H1 (cell line): ENCODE measurements around the gene NUMB. TPM values are rescaled to one million over a fixed set of nuclear protein-coding genes. Genes with fewer than 3 reads are reported as not detected.

Experiments used
- CTCF ChIA-PET: fragments of 300-600 bp; sonication (Branson Sonifier 250); formaldehyde crosslinking; loops from one replicate; lab custom pipeline; 2021; ENCODE audit not compliant: partially characterized antibody; lab: Charles Lee
- POLR2A ChIA-PET: fragments of 300-600 bp; sonication (Branson Sonifier 250); formaldehyde crosslinking; loops from one replicate; lab custom pipeline; 2021; ENCODE audit warnings: inconsistent platforms; ENCODE audit not compliant: partially characterized antibody; lab: Charles Lee
- DNase-seq, 2 experiments: peaks; one replicate each; pipeline versions ENCODE4 v3.0.0 to v3.0.0-alpha.2; 2010 to 2022; ENCODE audit warnings: low spot score in 2 of 2, low read depth in 1 of 2, mixed read lengths in 1 of 2
- FAIRE-seq: peaks from 2 replicates; lab custom pipeline; 2011; peaks lifted over from hg19 to GRCh38; lab: Jason Lieb, UNC
- H2AFZ ChIP-seq: 2 replicates; pipeline ENCODE4 v1.8.1; 2012; ENCODE audit warnings: low read length, inconsistent platforms
- H2AK5ac ChIP-seq: 2 replicates; pipeline ENCODE4 v1.6.1; 2013; ENCODE audit warnings: low read depth, low read length
- H2BK120ac ChIP-seq: replicated peaks from 2 replicates; pipeline ENCODE3; 2013; ENCODE audit warnings: low read depth, low read length, inconsistent platforms
- H2BK12ac ChIP-seq: 2 replicates; pipeline ENCODE4 v1.6.1; 2013; ENCODE audit warnings: low read depth, low read length
- H2BK15ac ChIP-seq: 2 replicates; pipeline ENCODE4 v1.6.1; 2013; ENCODE audit warnings: low read length
- H2BK20ac ChIP-seq: 2 replicates; pipeline ENCODE4 v1.6.1; 2013; ENCODE audit warnings: low read length
- H2BK5ac ChIP-seq: 2 replicates; pipeline ENCODE4 v1.6.1; 2013; ENCODE audit warnings: low read depth, low read length
- H3K14ac ChIP-seq: 2 replicates; pipeline ENCODE4 v1.6.1; 2013; ENCODE audit warnings: inconsistent platforms; ENCODE audit not compliant: insufficient read length
- H3K18ac ChIP-seq: 2 replicates; pipeline ENCODE4 v1.6.1; 2013; ENCODE audit warnings: low read length; ENCODE audit errors: extremely low read depth
- H3K23ac ChIP-seq: 2 replicates; pipeline ENCODE4 v1.6.1; 2013; ENCODE audit warnings: inconsistent platforms; ENCODE audit not compliant: insufficient read length
- H3K23me2 ChIP-seq: 2 replicates; pipeline ENCODE4 v1.6.1; 2013; ENCODE audit warnings: low read depth, low read length
- H3K27ac ChIP-seq: 2 replicates; pipeline ENCODE4 v1.6.1; 2011; ENCODE audit warnings: low read depth, low read length, inconsistent platforms
- H3K27me3 ChIP-seq, 4 experiments: replicated peaks in 1 of 4; 1 replicate in 1 of 4; 2 replicates in 3 of 4; pipeline versions ENCODE4 v1.6.1 to v1.8.1; 2011 to 2013; ENCODE audit warnings: low read length in 3 of 4, mild to moderate bottlenecking in 3 of 4, inconsistent platforms in 2 of 4, mixed read lengths in 2 of 4, moderate library complexity in 1 of 4; ENCODE audit not compliant: control insufficient read depth in 3 of 4, insufficient read depth in 3 of 4; ENCODE audit errors: extremely low read depth in 1 of 4
- H3K36me3 ChIP-seq, 4 experiments: 2 replicates each; pipeline versions ENCODE4 v1.6.1 to v1.8.1; 2011 to 2013; ENCODE audit warnings: mild to moderate bottlenecking in 4 of 4, low read length in 3 of 4, moderate library complexity in 2 of 4, control low read depth in 1 of 4, inconsistent platforms in 1 of 4; ENCODE audit not compliant: insufficient read depth in 4 of 4, control insufficient read depth in 2 of 4
- H3K4ac ChIP-seq: replicated peaks from 2 replicates; pipeline ENCODE3; 2013; ENCODE audit warnings: low read length, low read depth, mixed read lengths, inconsistent platforms; ENCODE audit not compliant: insufficient read length
- H3K4me1 ChIP-seq, 4 experiments: replicated peaks in 1 of 4; 1 replicate in 1 of 4; 2 replicates in 3 of 4; pipeline versions ENCODE4 v1.6.1 to v1.8.1; 2011 to 2013; ENCODE audit warnings: low read length in 3 of 4, inconsistent platforms in 2 of 4, mixed read lengths in 1 of 4; ENCODE audit not compliant: insufficient read depth in 4 of 4, control insufficient read depth in 3 of 4
- H3K4me2 ChIP-seq, 2 experiments: 2 replicates each; pipeline versions ENCODE4 v1.6.1 to v1.8.1; 2011 to 2013; ENCODE audit warnings: low read depth in 2 of 2, low read length in 2 of 2, control low read depth in 1 of 2, inconsistent platforms in 1 of 2, mild to moderate bottlenecking in 1 of 2; ENCODE audit not compliant: insufficient read depth in 1 of 2
- H3K4me3 ChIP-seq, 4 experiments: fragments of 200-600, 300-600 bp in 1 of 4; sonication (generic), shearing (Covaris generic), sonication (Bioruptor Twin) in 1 of 4; 2 replicates each; pipeline versions ENCODE4 v1.5.1 to v1.8.1; 2011 to 2016; ENCODE audit warnings: low read length in 4 of 4, low read depth in 3 of 4, control low read depth in 2 of 4, inconsistent platforms in 2 of 4, mild to moderate bottlenecking in 2 of 4, mixed read lengths in 1 of 4, moderate library complexity in 1 of 4; ENCODE audit not compliant: insufficient read depth in 2 of 4; ENCODE audit errors: extremely low read depth in 1 of 4
- H3K56ac ChIP-seq: replicated peaks from 2 replicates; pipeline ENCODE3; 2013; ENCODE audit warnings: low read depth, mild to moderate bottlenecking, mixed read lengths, low read length, inconsistent platforms; ENCODE audit not compliant: insufficient read length
- H3K79me1 ChIP-seq: 2 replicates; pipeline ENCODE4 v1.6.1; 2013; ENCODE audit warnings: low read depth, low read length, control low read depth
- H3K79me2 ChIP-seq, 2 experiments: 2 replicates each; pipeline versions ENCODE4 v1.6.1 to v1.8.1; 2012 to 2013; ENCODE audit warnings: low read length in 2 of 2, mild to moderate bottlenecking in 2 of 2, inconsistent platforms in 1 of 2; ENCODE audit not compliant: insufficient read depth in 2 of 2, control insufficient read depth in 1 of 2
- H3K9ac ChIP-seq, 4 experiments: replicated peaks in 1 of 4; 1 replicate in 1 of 4; 2 replicates in 3 of 4; pipeline versions ENCODE4 v1.6.1 to v1.8.1; 2011 to 2013; ENCODE audit warnings: low read depth in 3 of 4, low read length in 3 of 4, control low read depth in 2 of 4, mild to moderate bottlenecking in 2 of 4, moderate library complexity in 2 of 4, inconsistent platforms in 1 of 4; ENCODE audit errors: extremely low read depth in 1 of 4
- H3K9me3 ChIP-seq, 2 experiments: 2 replicates each; pipeline versions ENCODE4 v1.6.1 to v1.8.1; 2012 to 2013; ENCODE audit warnings: mild to moderate bottlenecking in 2 of 2, moderate library complexity in 2 of 2, control low read depth in 1 of 2, inconsistent platforms in 1 of 2, low read depth in 1 of 2, low read length in 1 of 2, mixed read lengths in 1 of 2; ENCODE audit not compliant: insufficient read depth in 2 of 2
- H4K20me1 ChIP-seq, 2 experiments: replicated peaks in 1 of 2; 2 replicates each; pipeline versions ENCODE3 to v1.8.1; 2011 to 2013; ENCODE audit warnings: inconsistent platforms in 2 of 2, low read length in 2 of 2, mild to moderate bottlenecking in 1 of 2; ENCODE audit not compliant: insufficient read depth in 2 of 2, control insufficient read depth in 1 of 2
- H4K5ac ChIP-seq: 2 replicates; pipeline ENCODE4 v1.6.1; 2013; ENCODE audit warnings: low read length, low read depth, mixed read lengths, inconsistent platforms; ENCODE audit not compliant: insufficient read length
- H4K8ac ChIP-seq: 2 replicates; pipeline ENCODE4 v1.8.0; 2013; ENCODE audit warnings: mild to moderate bottlenecking, moderate library complexity, low read length, inconsistent platforms; ENCODE audit not compliant: insufficient read depth; ENCODE audit errors: extremely low read depth
- H4K91ac ChIP-seq: replicated peaks from 2 replicates; pipeline ENCODE3; 2013; ENCODE audit warnings: low read length, mixed read lengths, inconsistent platforms; ENCODE audit not compliant: insufficient read length
- ASH2L ChIP-seq: fragments of 200-600, 300-600 bp; sonication (generic); IDR thresholded peaks from one replicate; pipeline ENCODE4 v1.7.1; 2017; ENCODE audit warnings: low read length
- POLR2A ChIP-seq, 2 experiments: IDR thresholded peaks; 1 replicate in 1 of 2; 2 replicates in 1 of 2; pipeline ENCODE4 v1.6.1; 2011; ENCODE audit warnings: low read depth in 2 of 2, low read length in 2 of 2, mild to moderate bottlenecking in 2 of 2; ENCODE audit errors: control extremely low read depth in 1 of 2
- RXRA ChIP-seq: IDR thresholded peaks from 2 replicates; pipeline ENCODE4 v1.6.1; 2011; ENCODE audit warnings: low read depth, mild to moderate bottlenecking, low read length, moderate library complexity; ENCODE audit not compliant: insufficient read depth
- TAF7 ChIP-seq: optimal IDR thresholded peaks from 2 replicates; pipeline ENCODE3; 2011; ENCODE audit warnings: low read depth, mild to moderate bottlenecking, inconsistent platforms, low read length, moderate library complexity, borderline replicate concordance
- WGBS, 2 experiments: shearing (Covaris generic) in 1 of 2; methylation state at CpG; one replicate each; pipeline versions ENCODE4 v1.1.6 to v1.1.7; 2013 to 2015; ENCODE audit warnings: low lambda C conversion rate in 2 of 2, mixed read lengths in 2 of 2, inconsistent platforms in 1 of 2, low coverage in 1 of 2, missing lambda C conversion rate in 1 of 2; ENCODE audit not compliant: insufficient replicate concordance in 2 of 2, insufficient coverage in 1 of 2, insufficient read length in 1 of 2; ENCODE audit errors: extremely low coverage in 1 of 2, missing lambda C conversion rate in 1 of 2; 5-methylcytosine and 5-hydroxymethylcytosine counted together
- polyA plus RNA-seq, 7 experiments: library from polyadenylated mRNA; depleted of rRNA in 3 of 7; stranded (reverse) in 5 of 7; unstranded in 2 of 7; fragments of >200 nt in 5 of 7; fragments of 200-250 nt in 2 of 7; gene quantifications; 1 replicate in 5 of 7; 2 replicates in 1 of 7; 4 replicates in 1 of 7; pipeline versions ENCODE4 v1.2.1 to v1.2.3, GENCODE V29; 2011 to 2013; ENCODE audit warnings: missing spikeins in 2 of 7, mixed read lengths in 2 of 7
- total RNA-seq: library from RNA; stranded (reverse); fragmentation: NEBNext Ultra II Directional; extraction: Animal tissue kit (Norgen Biotek cat#: 25700); gene quantifications from 2 replicates; pipeline ENCODE4 v1.2.1, GENCODE V29; 2021

The NUMB gene
- total and polyA plus RNA-seq, 2 of the 8 experiments (the other 6 are each of a cell fraction or from before 2014, with no cell fraction given): 54.3 to 78.1 TPM

GRCh38 chr14:73263606-73264005 lies 194.7 kb downstream of the NUMB start:
- H3K56ac ChIP-seq: no peak overlapping the region
- peaks cover 3 to 24% (median 13%) of the 10 kb centered on the region in 4 experiments; a peak in 6 of 8 replicates for H3K36me3 ChIP-seq
- H3K4ac ChIP-seq: no peak overlapping the region
- no peak overlapping the region for H4K8ac ChIP-seq
- H4K91ac ChIP-seq: no peak overlapping the region
- no peak overlapping the region for H3K23ac ChIP-seq
- no peak for FAIRE-seq
- no peaks in the 10 kb centered on the region for H3K27me3 ChIP-seq
- no peak overlapping the region for H3K4me2 ChIP-seq
- no peak overlapping the region for H3K14ac ChIP-seq
- no peaks in the 10 kb centered on the region for H3K79me2 ChIP-seq
- no peak overlapping the region for H2BK20ac ChIP-seq
- DNase-seq: no peak
- H3K9me3 ChIP-seq: no peaks in the 10 kb centered on the region
- H2BK120ac ChIP-seq: no peak overlapping the region
- TF ChIP-seq TAF7 (no peak), ASH2L (no peak), RXRA (no peak), POLR2A (IDR thresholded peaks at IDR 0.05; ENCODE audit: control extremely low read depth in 1 of 2, low read depth in 2 of 2, low read length in 2 of 2) (no peak)
- no peaks in the 10 kb centered on the region for H3K79me1 ChIP-seq
- H3K4me1 ChIP-seq: no peaks in the 10 kb centered on the region; a peak in 2 of 7 replicates
- H2BK5ac ChIP-seq: no peak overlapping the region
- no peak overlapping the region for H2AK5ac ChIP-seq
- no peak overlapping the region for H4K5ac ChIP-seq
- no peak overlapping the region for H3K9ac ChIP-seq
- no peak overlapping the region for H3K18ac ChIP-seq
- H3K4me3 ChIP-seq: no peak overlapping the region
- CTCF ChIA-PET: interaction anchor here (0.6 to 5.1 kb wide), 6 partner anchors 15 to 453 kb away, joined by 3 to 46 read pairs (median 4); no protein-coding TSS in a partner anchor
- POLR2A ChIA-PET: interaction anchor here (1.4 to 3.8 kb wide), 4 partner anchors 13 to 28 kb away, joined by 3 to 21 read pairs (median 8); partner anchors contain the start of gene PAPLN
- no peaks in the 10 kb centered on the region for H3K23me2 ChIP-seq
- H2AFZ ChIP-seq: no peak overlapping the region
- H3K27ac ChIP-seq: no peak overlapping the region
- H4K20me1 ChIP-seq: peaks cover 0 to 3% of the 10 kb centered on the region in 2 experiments
- no peak overlapping the region for H2BK15ac ChIP-seq
- WGBS, 2 experiments: 88% methylated on average over 7 of the region's 7 CpGs; no CpG with 5 or more reads in 1 of the 2 experiments
- no peak overlapping the region for H2BK12ac ChIP-seq
